Superior temporal gyrus (tissue), 1 donor: ENCODE measurements around the gene TMEM69.
"Not testable (repeated sequence)": the region's sequence is repeated elsewhere in the genome, so short reads cannot be mapped to it uniquely, and the experiment has no call there.

Source experiments
- DNase-seq: peaks from one replicate; pipeline ENCODE4 v3.0.0-alpha.2; 2016; ENCODE audit errors: extremely low spot score

Gene TMEM69

GRCh38 chr1:45678489-45678888, 9.5 kb upstream of the TMEM69 start:
- no peak for DNase-seq

GRCh38 chr1:45679123-45679522, 8.9 kb upstream of the TMEM69 start:
- peak; percentile 11 for DNase-seq

- no peak for DNase-seq
Measured at GRCh38 chr1:45682942-45683341, 5.0 kb upstream of the TMEM69 start.

- no peak for DNase-seq
Measured at GRCh38 chr1:45684402-45684801, 3.6 kb upstream of the TMEM69 start.

GRCh38 chr1:45685308-45686014, 2.5 kb upstream of the TMEM69 start:
- DNase-seq = no peak

GRCh38 chr1:45686015-45686287, 2.0 kb upstream of the TMEM69 start:
- peak; percentile 62 for DNase-seq

- DNase-seq = peak; percentile 94
Measured at GRCh38 chr1:45686288-45687013, 1.5 kb upstream of the TMEM69 start, which contains the start of gene GPBP1L1. TSS of gene GPBP1L1 (minus strand) at chr1:45686533. CDS start at chr1:45659087, 27,446 bp downstream.

GRCh38 chr1:45687014-45687753, 797 bp upstream of the TMEM69 start:
- peak; percentile 98 for DNase-seq

GRCh38 chr1:45693811-45694210, 5.8 kb downstream of the TMEM69 start:
- not testable (repeated sequence) for DNase-seq

GRCh38 chr1:45694823-45695222, 6.8 kb downstream of the TMEM69 start:
- DNase-seq = no peak

- no peak for DNase-seq
Measured at GRCh38 chr1:45704637-45705036, 16.7 kb downstream of the TMEM69 start.

GRCh38 chr1:45713711-45714110, 25.7 kb downstream of the TMEM69 start:
- no peak for DNase-seq

GRCh38 chr1:45716700-45717099, 28.7 kb downstream of the TMEM69 start:
- no peak for DNase-seq

GRCh38 chr1:45717386-45717785, 29.4 kb downstream of the TMEM69 start:
- not testable (repeated sequence) for DNase-seq

- DNase-seq = no peak
Measured at GRCh38 chr1:45718289-45718688, 30.3 kb downstream of the TMEM69 start.

- DNase-seq = no peak
Measured at GRCh38 chr1:45721207-45721606, 33.2 kb downstream of the TMEM69 start.

GRCh38 chr1:45722809-45723208, 34.8 kb downstream of the TMEM69 start:
- no peak for DNase-seq

- DNase-seq = no peak
Measured at GRCh38 chr1:45723248-45723930, 35.4 kb downstream of the TMEM69 start.

- not testable (repeated sequence) for DNase-seq
Measured at GRCh38 chr1:45726007-45726406, 38.0 kb downstream of the TMEM69 start.

- DNase-seq = no peak
Measured at GRCh38 chr1:45730075-45730779, 42.2 kb downstream of the TMEM69 start.

GRCh38 chr1:45730780-45731319, 42.9 kb downstream of the TMEM69 start:
- DNase-seq = no peak
